Mucosa of rectum (tissue), 2 donors: ENCODE data around the gene GBP3.
"Not testable (repeated sequence)": the region's sequence is repeated elsewhere in the genome, so short reads cannot be mapped to it uniquely, and the experiment has no call there.

ENCODE experiments used
- H3K27ac ChIP-seq, 2 donors: one replicate each; pipeline ENCODE4 v1.7.0; 2013; ENCODE audit warnings: inconsistent platforms in 2 of 2, low read depth in 2 of 2, low read length in 2 of 2
- H3K27me3 ChIP-seq, 2 donors: one replicate each; pipeline ENCODE4 v1.7.0; 2013; ENCODE audit warnings: low read length in 2 of 2; ENCODE audit not compliant: control insufficient read depth in 2 of 2, insufficient read depth in 2 of 2
- H3K36me3 ChIP-seq, 2 donors: one replicate each; pipeline ENCODE4 v1.7.0; 2013; ENCODE audit warnings: low read length in 2 of 2; ENCODE audit not compliant: control insufficient read depth in 2 of 2, insufficient read depth in 2 of 2
- H3K4me1 ChIP-seq, 2 donors: one replicate each; pipeline ENCODE4 v1.7.0; 2013; ENCODE audit warnings: low read length in 2 of 2, mild to moderate bottlenecking in 1 of 2; ENCODE audit not compliant: control insufficient read depth in 2 of 2, insufficient read depth in 2 of 2
- H3K4me3 ChIP-seq, 2 donors: one replicate each; pipeline ENCODE4 v1.7.0; 2013; ENCODE audit warnings: low read length in 2 of 2
- H3K9ac ChIP-seq, 2 donors: one replicate each; pipeline ENCODE4 v1.7.0; 2013; ENCODE audit warnings: low read length in 2 of 2, low read depth in 1 of 2, mild to moderate bottlenecking in 1 of 2
- H3K9me3 ChIP-seq, 2 donors: one replicate each; pipeline ENCODE4 v1.7.0; 2013; ENCODE audit warnings: low read length in 2 of 2; ENCODE audit not compliant: control insufficient read depth in 2 of 2
- donor health status: healthy.
- donor health status: Normal muscosa, but diverticular disease.

Gene GBP3

DNA sequence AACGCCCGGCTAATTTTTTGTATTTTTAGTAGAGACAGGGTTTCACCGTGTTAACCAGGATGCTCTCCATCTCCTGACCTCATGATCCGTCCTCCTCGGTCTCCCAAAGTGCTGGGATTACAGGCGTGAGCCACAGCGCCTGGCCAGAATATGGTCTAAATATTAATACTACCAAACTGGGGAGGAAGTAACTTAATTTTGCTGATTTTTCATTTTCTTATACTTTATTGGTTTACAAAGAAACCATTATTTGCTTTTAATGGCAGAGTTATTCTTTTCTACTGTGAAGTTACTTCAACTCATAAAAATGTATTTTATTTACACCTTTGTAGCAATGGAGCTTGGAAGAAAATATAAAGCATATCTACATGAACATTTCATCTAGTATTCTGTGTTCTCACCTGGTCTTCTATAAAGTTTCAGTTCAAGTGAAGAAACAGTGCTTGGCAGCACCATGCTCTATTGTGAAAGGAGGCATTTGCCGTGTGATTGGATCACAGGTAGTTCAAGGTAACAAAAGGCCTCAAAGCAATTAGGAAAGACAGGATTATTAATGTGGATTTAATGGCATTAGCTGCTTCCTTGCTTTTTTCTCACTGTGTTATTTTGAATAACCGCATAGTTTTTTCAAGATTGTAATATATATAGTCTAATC is 28.8 kb upstream of the GBP3 start:
- no peaks in the 10 kb centered on the region for H3K9me3 ChIP-seq
- no peaks in the 10 kb centered on the region for H3K27me3 ChIP-seq
- no peak overlapping the region for H3K27ac ChIP-seq
- peaks cover 0 to 9% of the 10 kb centered on the region in 2 donors for H3K4me1 ChIP-seq
- no peak overlapping the region for H3K9ac ChIP-seq
- H3K4me3 ChIP-seq: no peak overlapping the region
- peaks cover 10 to 11% of the 10 kb centered on the region in 2 donors for H3K36me3 ChIP-seq

DNA sequence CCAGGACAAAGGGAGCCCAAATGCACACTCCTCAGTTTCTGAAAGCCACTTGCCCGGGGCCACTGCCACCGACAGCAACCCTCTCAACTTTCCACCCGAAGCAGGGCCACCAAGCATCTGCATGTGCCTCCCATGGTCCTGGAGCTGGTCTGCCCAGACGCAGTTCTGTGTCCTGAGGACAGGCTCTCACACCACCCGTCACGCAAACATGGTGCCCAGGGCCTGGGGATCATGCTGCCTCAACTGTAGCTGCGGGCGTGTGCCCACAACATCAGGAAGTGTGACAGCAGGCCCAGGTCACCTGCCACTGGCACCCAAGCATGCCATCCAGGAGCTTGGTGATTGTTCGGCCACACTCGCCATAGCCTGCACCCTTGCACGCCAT is 28.0 kb upstream of the GBP3 start:
- no peak overlapping the region for H3K4me3 ChIP-seq
- H3K36me3 ChIP-seq: peaks cover 7 to 8% of the 10 kb centered on the region in 2 donors
- H3K27ac ChIP-seq: peak overlapping the region in 1 of 2 donors; percentile 27
- H3K9me3 ChIP-seq: no peaks in the 10 kb centered on the region
- H3K27me3 ChIP-seq: no peaks in the 10 kb centered on the region
- no peak overlapping the region for H3K9ac ChIP-seq
- H3K4me1 ChIP-seq: peaks cover 3 to 12% of the 10 kb centered on the region in 2 donors

DNA sequence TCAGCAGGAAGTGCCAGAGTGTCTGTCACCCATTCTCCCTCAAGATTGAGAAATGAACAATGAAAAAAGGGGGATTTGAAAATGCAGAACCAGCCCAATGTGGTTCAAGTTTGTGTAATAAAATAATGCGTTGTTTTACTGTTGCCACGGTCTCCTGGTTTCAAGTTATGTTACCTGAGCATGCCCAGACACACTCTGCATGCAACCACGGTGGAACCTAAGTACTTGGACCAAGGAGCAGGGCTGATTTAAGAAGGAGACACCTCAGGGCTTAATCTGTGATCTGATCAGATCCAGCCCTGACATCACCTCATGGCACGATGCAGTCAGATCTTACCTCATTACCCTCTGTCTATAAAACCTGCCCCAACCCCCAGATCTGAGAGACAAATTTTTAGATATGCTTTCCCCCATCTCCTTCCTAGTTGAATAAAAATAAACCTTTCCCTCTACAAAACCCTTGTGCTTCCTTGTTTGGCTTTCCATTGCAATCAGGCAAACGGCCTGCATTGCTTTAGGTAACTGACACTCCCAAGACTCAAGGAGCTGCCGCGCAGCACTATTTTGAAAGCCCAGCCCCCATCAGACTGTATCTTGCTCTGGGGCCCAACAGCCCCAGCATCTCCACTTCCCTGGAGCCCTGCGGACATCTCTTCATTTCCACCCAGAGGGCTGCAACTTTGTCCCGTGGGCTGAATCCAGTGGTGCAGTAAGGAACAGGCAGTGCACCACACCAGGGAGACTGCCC is 27.4 kb upstream of the GBP3 start:
- not testable (repeated sequence) for H3K36me3 ChIP-seq
- H3K27ac ChIP-seq: peak overlapping the region; percentile 2 to 27

DNA sequence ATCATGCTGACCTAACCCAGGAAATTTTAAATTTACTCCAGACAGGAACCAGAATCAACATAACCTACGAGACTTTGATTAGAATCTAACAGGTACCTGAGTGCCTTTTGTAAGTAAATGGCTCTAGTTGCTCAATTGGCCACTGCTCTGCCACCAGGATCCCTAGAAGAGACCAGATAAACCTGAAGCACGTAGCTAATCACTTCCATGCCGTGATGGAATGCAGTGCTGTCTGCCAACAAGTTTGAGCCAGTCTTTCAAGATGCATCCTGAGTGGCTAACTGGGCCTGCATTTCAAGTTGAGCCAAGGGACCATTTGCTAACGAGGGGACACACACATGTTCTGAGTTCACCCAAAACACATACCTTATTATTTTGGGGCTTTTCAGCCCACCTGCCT is 26.5 kb upstream of the GBP3 start:
- not testable (repeated sequence) for H3K9me3 ChIP-seq, H3K27ac ChIP-seq, H3K4me3 ChIP-seq, H3K27me3 ChIP-seq, H3K9ac ChIP-seq, H3K36me3 ChIP-seq
- H3K4me1 ChIP-seq: peaks cover 8 to 21% of the 10 kb centered on the region in 2 donors

More for the DNA sequence above, 27.4 kb upstream of the GBP3 start:
- not testable (repeated sequence) for H3K27me3 ChIP-seq, H3K9ac ChIP-seq, H3K9me3 ChIP-seq, H3K4me3 ChIP-seq
- H3K4me1 ChIP-seq: peaks cover 5 to 15% of the 10 kb centered on the region in 2 donors

GRCh38 chr1:89047734-89048133 is 25.1 kb upstream of the GBP3 start:
- H3K9ac ChIP-seq: no peak overlapping the region
- H3K4me3 ChIP-seq: no peak overlapping the region
- no peak overlapping the region for H3K27ac ChIP-seq
- H3K9me3 ChIP-seq: peaks cover 0 to 2% of the 10 kb centered on the region in 2 donors
- peaks cover 2 to 3% of the 10 kb centered on the region in 2 donors for H3K36me3 ChIP-seq
- no peaks in the 10 kb centered on the region for H3K27me3 ChIP-seq
- H3K4me1 ChIP-seq: peaks cover 8 to 21% of the 10 kb centered on the region in 2 donors

DNA sequence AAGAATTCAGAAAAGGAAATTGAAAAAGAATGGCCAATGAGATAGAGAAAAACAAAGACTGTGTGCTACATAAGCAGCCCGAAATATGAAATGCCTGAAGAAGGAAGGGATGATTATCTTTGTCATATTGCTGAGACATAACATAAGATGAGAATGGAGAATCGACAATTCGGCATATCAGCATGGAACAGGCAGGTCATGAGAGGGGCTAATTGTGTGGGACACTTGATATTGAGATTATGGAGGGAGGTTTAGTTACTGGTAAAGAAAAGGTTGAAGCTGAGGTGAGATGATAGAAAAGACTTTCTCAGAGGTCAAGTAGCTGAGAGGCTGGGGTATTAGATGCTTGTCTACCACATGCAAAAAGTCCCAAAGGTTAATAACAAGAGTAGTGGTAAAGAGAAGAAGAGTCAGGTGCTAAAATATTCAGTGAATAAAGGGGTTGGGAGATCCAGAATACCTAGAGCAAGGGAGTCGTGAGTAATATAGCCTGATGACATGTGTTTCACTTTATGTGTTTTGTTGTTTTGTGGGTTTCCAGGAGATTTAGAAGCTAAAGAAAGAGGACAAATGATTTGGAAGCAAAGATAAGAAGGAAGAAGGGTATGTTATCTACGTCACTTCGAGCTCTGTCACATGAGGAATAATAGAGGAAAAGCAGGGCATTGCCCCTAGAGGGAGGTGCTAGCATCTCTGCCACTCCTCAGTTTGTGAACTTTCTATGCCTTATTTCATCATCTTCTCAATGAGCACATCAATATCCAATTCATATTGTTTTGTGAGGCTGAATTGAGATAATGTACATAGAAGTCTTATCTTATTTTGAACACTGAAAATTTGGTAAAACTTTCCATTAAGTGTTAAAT is 23.9 kb upstream of the GBP3 start:
- not testable (repeated sequence) for H3K9me3 ChIP-seq, H3K27me3 ChIP-seq, H3K36me3 ChIP-seq, H3K27ac ChIP-seq, H3K4me3 ChIP-seq, H3K9ac ChIP-seq
- peaks cover 8 to 21% of the 10 kb centered on the region in 2 donors for H3K4me1 ChIP-seq

GRCh38 chr1:89044970-89045721 is 22.5 kb upstream of the GBP3 start:
- peak overlapping the region in 1 of 2 donors; percentile 35 for H3K4me3 ChIP-seq
- H3K9me3 ChIP-seq: peaks cover 0 to 2% of the 10 kb centered on the region in 2 donors
- H3K4me1 ChIP-seq: peaks cover 8 to 15% of the 10 kb centered on the region in 2 donors
- H3K27me3 ChIP-seq: no peaks in the 10 kb centered on the region
- no peaks in the 10 kb centered on the region for H3K36me3 ChIP-seq
- peak overlapping the region; percentile 56 to 80 for H3K27ac ChIP-seq
- no peak overlapping the region for H3K9ac ChIP-seq

- no peak overlapping the region for H3K27ac ChIP-seq
- no peak overlapping the region for H3K4me3 ChIP-seq
- H3K36me3 ChIP-seq: no peaks in the 10 kb centered on the region
- H3K4me1 ChIP-seq: peaks cover 8 to 12% of the 10 kb centered on the region in 2 donors
- no peaks in the 10 kb centered on the region for H3K27me3 ChIP-seq
- peaks cover 0 to 2% of the 10 kb centered on the region in 2 donors for H3K9me3 ChIP-seq
- H3K9ac ChIP-seq: no peak overlapping the region
Measured at GRCh38 chr1:89043940-89044339, 21.3 kb upstream of the GBP3 start.

DNA sequence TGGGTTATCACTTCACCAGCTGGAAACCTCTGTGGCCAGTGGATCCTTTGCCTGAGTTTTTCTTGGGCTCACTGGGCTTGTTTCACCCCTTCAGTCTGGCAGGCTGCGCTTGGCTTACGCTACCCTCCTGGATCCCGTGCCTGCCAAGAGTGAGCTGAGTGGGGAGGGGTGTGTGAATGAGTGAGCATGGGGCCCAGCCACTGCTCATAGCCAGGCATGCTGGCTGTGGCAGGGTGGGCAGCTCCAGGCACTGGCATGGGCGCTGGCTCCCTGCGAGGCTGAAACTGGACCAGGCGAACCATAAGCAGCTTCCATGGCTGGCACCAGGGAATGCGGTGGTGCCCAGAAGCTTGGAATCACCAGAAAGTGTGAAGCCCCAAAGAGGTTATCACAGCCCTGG is 19.8 kb upstream of the GBP3 start:
- Histone ChIP-seq H3K27ac (no peak overlapping the region), H3K36me3 (no peaks in the 10 kb centered on the region), H3K4me1 (peaks cover 8 to 12% of the 10 kb centered on the region in 2 donors), H3K9me3 (peaks cover 0 to 2% of the 10 kb centered on the region in 2 donors), H3K9ac (no peak overlapping the region), H3K27me3 (no peaks in the 10 kb centered on the region), H3K4me3 (no peak overlapping the region)
